GM12878 (cell line): Measurements from ENCODE around the gene EMP3. TPM values are rescaled to one million over a fixed set of nuclear protein-coding genes. Genes with fewer than 3 reads are reported as not detected.

ENCODE experiments used
- ATAC-seq: fragments of 200-7000 bp; cut with Tn5 transposase; 3 replicates; pipeline ENCODE4 v1.9.1; 2020; ENCODE audit warnings: mild to moderate bottlenecking, moderate library complexity
- BruUV-seq: library from RNA; stranded (reverse); fragments of 400-500 nt; replicated peaks from 2 replicates; lab custom pipeline; 2021; lab: Mats Ljungman, UMichigan
- CTCF ChIA-PET: fragments of 300-600 bp; sonication (Branson Sonifier 250); formaldehyde crosslinking; extraction: SDS; loops from one replicate; lab custom pipeline; 2021; ENCODE audit warnings: inconsistent platforms; lab: Yijun Ruan, JAX
- POLR2A ChIA-PET: fragments of 350-600 bp; formaldehyde crosslinking; extraction: SDS; loops from one replicate; lab custom pipeline; 2021; ENCODE audit warnings: inconsistent platforms; lab: Charles Lee
- RAD21 ChIA-PET: fragments of 300-600 bp; sonication (Branson Sonifier 250); formaldehyde crosslinking; loops from one replicate; lab custom pipeline; 2023; ENCODE audit warnings: antibody characterized with exemption; ENCODE audit not compliant: unreplicated experiment; lab: Charles Lee
- SMC1A ChIA-PET: fragments of 300-600 bp; sonication (Branson Sonifier 250); formaldehyde crosslinking; loops from one replicate; lab custom pipeline; 2023; ENCODE audit not compliant: unreplicated experiment, uncharacterized antibody; lab: Charles Lee
- DNase-seq: peaks from one replicate; pipeline ENCODE4 v3.0.0-alpha.2; 2011; ENCODE audit warnings: low read depth, low spot score
- FAIRE-seq: peaks from 3 replicates; lab custom pipeline; 2011; peaks lifted over from hg19 to GRCh38; lab: Jason Lieb, UNC
- H2AFZ ChIP-seq: 2 replicates; pipeline ENCODE4 v1.6.0; 2011; ENCODE audit warnings: low read depth, low read length, control low read depth; ENCODE audit not compliant: control insufficient read depth
- H3K27ac ChIP-seq: 2 replicates; pipeline ENCODE4 v1.5.1; 2011; ENCODE audit warnings: control low read depth; ENCODE audit not compliant: control insufficient read depth, insufficient read depth
- H3K27me3 ChIP-seq, 2 experiments: replicated peaks in 1 of 2; 2 replicates each; pipeline versions ENCODE4 v1.6.0 to v1.6.1; 2011; ENCODE audit warnings: low read length in 1 of 2; ENCODE audit not compliant: control insufficient read depth in 2 of 2, insufficient read depth in 2 of 2
- H3K36me3 ChIP-seq, 2 experiments: 2 replicates each; pipeline ENCODE4 v1.5.1; 2011; ENCODE audit warnings: low read length in 1 of 2; ENCODE audit not compliant: control insufficient read depth in 2 of 2, insufficient read depth in 2 of 2
- H3K4me1 ChIP-seq: 2 replicates; pipeline ENCODE4 v1.6.1; 2011; ENCODE audit warnings: mild to moderate bottlenecking, low read length, moderate library complexity, mixed read lengths; ENCODE audit not compliant: control insufficient read depth, insufficient read depth
- H3K4me2 ChIP-seq: 2 replicates; pipeline ENCODE4 v1.6.0; 2011; ENCODE audit warnings: control low read depth; ENCODE audit not compliant: control insufficient read depth, insufficient read depth
- H3K4me3 ChIP-seq: fragments of 200-600 bp; sonication (generic); 2 replicates; pipeline ENCODE4 v1.5.1; 2016
- H3K79me2 ChIP-seq: 2 replicates; pipeline ENCODE4 v1.6.0; 2011; ENCODE audit warnings: low read length; ENCODE audit not compliant: control insufficient read depth, insufficient read depth
- H3K9ac ChIP-seq: 2 replicates; pipeline ENCODE4 v1.8.0; 2011; ENCODE audit warnings: low read length, control low read depth, mixed read lengths; ENCODE audit not compliant: control insufficient read depth, insufficient read depth
- H3K9me3 ChIP-seq: replicated peaks from 3 replicates; pipeline ENCODE4 v1.5.1; 2011; ENCODE audit warnings: mild to moderate bottlenecking, low read length; ENCODE audit not compliant: control insufficient read depth, insufficient read depth
- H4K20me1 ChIP-seq: 2 replicates; pipeline ENCODE4 v1.6.0; 2011; ENCODE audit not compliant: control insufficient read depth, insufficient read depth
- CHD2 ChIP-seq: IDR thresholded peaks from 2 replicates; pipeline ENCODE4 v1.6.1; 2011; ENCODE audit warnings: low read depth, low read length, improper control_type of control experiment, borderline replicate concordance
- SP1 ChIP-seq: IDR thresholded peaks from one replicate; pipeline ENCODE4 v1.6.1; 2011; ENCODE audit warnings: low read depth, low read length
- WGBS: methylation state at CpG from one replicate; pipeline ENCODE4 v1.1.6; 2016; ENCODE audit warnings: low lambda C conversion rate; ENCODE audit not compliant: insufficient replicate concordance, insufficient coverage; ENCODE audit errors: missing lambda C conversion rate; 5-methylcytosine and 5-hydroxymethylcytosine counted together
- in situ Hi-C: fragments of 300-500 bp; cut with MboI; formaldehyde crosslinking; loops from 9 replicates; pipeline ENCODE4 v1.14.3; 2018; ENCODE audit warnings: mixed read lengths
- intact Hi-C: fragments of 100-400 bp; cut with micrococcal nuclease; formaldehyde crosslinking; loops from one replicate; pipeline ENCODE4 v1.14.2; 2022; ENCODE audit not compliant: unreplicated experiment
- polyA plus RNA-seq, 11 experiments: library from polyadenylated mRNA; depleted of rRNA in 4 of 11; unstranded in 6 of 11; stranded (reverse) in 5 of 11; fragments of >200 nt; fragmentation: Nextera tagmentation in 4 of 11; fragmentation: Illumina TruSeq in 1 of 11; extraction: Ambion mirVana in 4 of 11; extraction: Trizol in 1 of 11; gene quantifications; 1 replicate in 1 of 11; 2 replicates in 10 of 11; pipeline versions ENCODE4 v1.2.1 to v1.2.3, GENCODE V29; 2011 to 2016; ENCODE audit warnings: inconsistent platforms in 2 of 11, missing spikeins in 2 of 11, low read depth in 1 of 11
- total RNA-seq, 4 experiments: library from RNA; depleted of rRNA in 3 of 4; stranded (reverse); fragments of >200 nt in 3 of 4; fragmentation: Illumina TruSeq in 1 of 4; extraction: Trizol in 1 of 4; gene quantifications; 2 replicates each; pipeline versions ENCODE4 v1.2.1 to v1.2.3, GENCODE V29; 2013 to 2021
- TF ChIP-seq, protein P1 (sequence below): IDR thresholded peaks from 2 replicates; pipeline ENCODE4 v1.6.1; 2012; ENCODE audit warnings: low read length, inconsistent platforms
- TF ChIP-seq, protein P2 (sequence below): fragments of 450-650 bp; IDR thresholded peaks from 2 replicates; pipeline ENCODE4 v1.6.1; 2017; ENCODE audit warnings: borderline replicate concordance

The EMP3 gene
- total and polyA plus RNA-seq, 10 of the 15 experiments (the other 5 are each of a cell fraction or from before 2014, with no cell fraction given), result 53.2 to 224 (median 134) TPM

DNA sequence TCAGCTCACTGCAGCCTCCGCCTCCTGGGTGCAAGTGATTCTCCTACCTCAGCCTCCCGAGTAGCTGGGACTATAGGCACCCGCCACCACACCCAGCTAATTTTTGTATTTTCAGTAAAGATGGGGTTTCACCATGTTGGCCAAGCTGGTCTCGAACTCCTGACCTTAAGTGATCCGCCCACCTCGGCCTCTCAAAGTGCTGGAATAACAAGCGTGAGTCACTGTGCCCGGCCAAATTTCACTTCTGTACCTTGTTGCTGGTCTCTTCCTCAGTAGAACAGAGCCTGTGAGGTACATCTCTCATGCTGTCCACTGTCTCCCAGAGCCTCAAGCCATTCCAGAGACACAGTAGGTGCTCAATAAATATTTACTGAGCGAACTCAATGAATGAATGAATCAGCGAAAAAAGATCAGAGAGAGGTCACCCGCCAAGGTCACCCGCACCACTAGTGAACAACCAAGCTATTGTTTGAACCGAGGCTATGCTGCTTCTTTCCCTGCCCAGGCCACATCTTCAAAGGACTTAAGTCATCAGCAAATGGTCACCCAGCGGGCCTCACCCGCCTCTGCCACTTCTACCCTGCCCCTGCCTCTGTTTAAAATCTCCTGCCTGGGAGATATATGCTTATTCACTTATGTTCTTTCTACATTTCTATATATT lies 29.1 kb downstream of the EMP3 start:
- no peak overlapping the region for H3K4me2 ChIP-seq
- intact Hi-C loops, result no loop called here
- ChIA-PET RAD21 (no interaction called here), CTCF (interaction anchor here (0.7 to 1.9 kb wide), 3 partner anchors 9 to 255 kb away, joined by 3 to 8 read pairs (median 3); partner anchors contain the start of genes SYNGR4 and TMEM143), SMC1A (interaction anchor here (0.6 to 1.1 kb wide), 2 partner anchors 8 to 1596 kb away, joined by 3 to 4 read pairs; no protein-coding TSS in a partner anchor), POLR2A (interaction anchor here (0.7 to 1.2 kb wide), 3 partner anchors 10 to 744 kb away, joined by 3 to 5 read pairs (median 5); partner anchors contain the start of genes SYNGR4 and TMEM143)
- DNase-seq, result no peak
- H3K27ac ChIP-seq, result no peak overlapping the region
- ATAC-seq, result no peak
- H3K27me3 ChIP-seq, result no peaks in the 10 kb centered on the region
- no peaks in the 10 kb centered on the region for H3K79me2 ChIP-seq
- 95% methylated on average over 15 of the region's 15 CpGs for WGBS
- H2AFZ ChIP-seq, result no peak overlapping the region
- BruUV-seq, result no TSS peak
- H3K4me1 ChIP-seq, result no peaks in the 10 kb centered on the region
- H3K36me3 ChIP-seq, result no peaks in the 10 kb centered on the region; a peak in 1 of 4 replicates
- no peak for TF ChIP-seq SP1
- TF ChIP-seq, protein P1, sequence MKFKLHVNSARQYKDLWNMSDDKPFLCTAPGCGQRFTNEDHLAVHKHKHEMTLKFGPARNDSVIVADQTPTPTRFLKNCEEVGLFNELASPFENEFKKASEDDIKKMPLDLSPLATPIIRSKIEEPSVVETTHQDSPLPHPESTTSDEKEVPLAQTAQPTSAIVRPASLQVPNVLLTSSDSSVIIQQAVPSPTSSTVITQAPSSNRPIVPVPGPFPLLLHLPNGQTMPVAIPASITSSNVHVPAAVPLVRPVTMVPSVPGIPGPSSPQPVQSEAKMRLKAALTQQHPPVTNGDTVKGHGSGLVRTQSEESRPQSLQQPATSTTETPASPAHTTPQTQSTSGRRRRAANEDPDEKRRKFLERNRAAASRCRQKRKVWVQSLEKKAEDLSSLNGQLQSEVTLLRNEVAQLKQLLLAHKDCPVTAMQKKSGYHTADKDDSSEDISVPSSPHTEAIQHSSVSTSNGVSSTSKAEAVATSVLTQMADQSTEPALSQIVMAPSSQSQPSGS, result no peak
- TF ChIP-seq, protein P2, sequence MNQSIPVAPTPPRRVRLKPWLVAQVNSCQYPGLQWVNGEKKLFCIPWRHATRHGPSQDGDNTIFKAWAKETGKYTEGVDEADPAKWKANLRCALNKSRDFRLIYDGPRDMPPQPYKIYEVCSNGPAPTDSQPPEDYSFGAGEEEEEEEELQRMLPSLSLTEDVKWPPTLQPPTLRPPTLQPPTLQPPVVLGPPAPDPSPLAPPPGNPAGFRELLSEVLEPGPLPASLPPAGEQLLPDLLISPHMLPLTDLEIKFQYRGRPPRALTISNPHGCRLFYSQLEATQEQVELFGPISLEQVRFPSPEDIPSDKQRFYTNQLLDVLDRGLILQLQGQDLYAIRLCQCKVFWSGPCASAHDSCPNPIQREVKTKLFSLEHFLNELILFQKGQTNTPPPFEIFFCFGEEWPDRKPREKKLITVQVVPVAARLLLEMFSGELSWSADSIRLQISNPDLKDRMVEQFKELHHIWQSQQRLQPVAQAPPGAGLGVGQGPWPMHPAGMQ, result no peak
- TF ChIP-seq CHD2, result no peak
- in situ Hi-C loops, result no loop called here
- no peak for FAIRE-seq
- H4K20me1 ChIP-seq, result no peaks in the 10 kb centered on the region
- H3K9me3 ChIP-seq, result no peaks in the 10 kb centered on the region
- H3K9ac ChIP-seq, result no peak overlapping the region
- H3K4me3 ChIP-seq, result no peak overlapping the region
